HCT116 (cell line): ENCODE data around the gene IQCC.

Experiments
- EZH2 ChIP-seq: fragments of 200-600 bp; sonication (generic); IDR thresholded peaks from 2 replicates; pipeline ENCODE4 v1.6.1; 2017; ENCODE audit warnings: antibody characterized with exemption, mixed run types
- POLR2A ChIP-seq: IDR thresholded peaks from 2 replicates; pipeline ENCODE4 v1.7.0; 2011; ENCODE audit warnings: borderline replicate concordance; ENCODE audit not compliant: insufficient read depth, insufficient read length; ENCODE audit errors: extremely low read depth
- POLR2AphosphoS5 ChIP-seq: IDR thresholded peaks from 2 replicates; pipeline ENCODE4 v1.6.1; 2011; ENCODE audit warnings: mild to moderate bottlenecking, low read depth, low read length, moderate library complexity
- SRF ChIP-seq: IDR thresholded peaks from 2 replicates; pipeline ENCODE4 v1.6.1; 2012; ENCODE audit warnings: low read depth
- TCF7L2 ChIP-seq: IDR thresholded peaks from 2 replicates; pipeline ENCODE4 v1.7.0; 2011; ENCODE audit warnings: borderline replicate concordance, inconsistent platforms; ENCODE audit not compliant: insufficient read depth, insufficient read length; ENCODE audit errors: extremely low read depth
- YY1 ChIP-seq: IDR thresholded peaks from 2 replicates; pipeline ENCODE4 v1.6.1; 2011; ENCODE audit warnings: low read length, low read depth, moderate library complexity, mild to moderate bottlenecking; ENCODE audit not compliant: insufficient replicate concordance; ENCODE audit errors: extremely low read depth
- ZFX ChIP-seq: fragments of 450-650 bp; IDR thresholded peaks from 2 replicates; pipeline ENCODE4 v1.6.1; 2017
- TF ChIP-seq, protein P1 (sequence below), 3 experiments: fragments of 200-600 bp in 1 of 3; sonication (generic) in 1 of 3; IDR thresholded peaks in 2 of 3; conservative IDR thresholded peaks in 1 of 3; 2 replicates each; pipeline ENCODE4 v1.5.1; 2012 to 2017; ENCODE audit warnings: low read depth in 2 of 3, low read length in 2 of 3, antibody characterized with exemption in 1 of 3, borderline replicate concordance in 1 of 3, control low read depth in 1 of 3, mild to moderate bottlenecking in 1 of 3, mixed read lengths in 1 of 3, mixed run types in 1 of 3, moderate library complexity in 1 of 3; ENCODE audit not compliant: insufficient read depth in 1 of 3
- TF ChIP-seq, protein P2 (sequence below): IDR thresholded peaks from 2 replicates; pipeline ENCODE4 v1.6.1; 2012; ENCODE audit warnings: low read depth

DNA sequence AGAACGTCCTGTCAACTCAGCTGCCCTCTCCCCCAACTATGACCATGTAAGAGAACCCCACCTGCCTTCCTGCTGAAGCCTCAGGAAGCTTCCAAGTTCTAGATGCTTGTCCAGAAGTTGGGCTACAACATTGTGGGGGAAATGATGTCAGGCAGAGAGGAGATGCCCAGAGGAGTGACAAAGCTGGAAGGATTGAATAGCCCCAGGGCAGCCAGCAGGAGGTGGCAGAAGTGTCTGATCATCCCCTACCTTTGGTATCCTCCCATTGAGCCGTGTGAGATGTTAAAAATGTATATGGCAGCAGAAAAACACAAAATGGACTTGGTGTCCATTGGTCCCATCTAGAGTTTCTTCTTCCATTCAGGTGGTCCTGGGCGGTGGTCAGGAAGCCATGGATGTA lies 23.3 kb downstream of the IQCC start:
- TF ChIP-seq POLR2AphosphoS5 (no peak), SRF (no peak), POLR2A (no peak), YY1 (no peak), TCF7L2 (no peak), ZFX (no peak), EZH2 (no peak)
- TF ChIP-seq, protein P1, sequence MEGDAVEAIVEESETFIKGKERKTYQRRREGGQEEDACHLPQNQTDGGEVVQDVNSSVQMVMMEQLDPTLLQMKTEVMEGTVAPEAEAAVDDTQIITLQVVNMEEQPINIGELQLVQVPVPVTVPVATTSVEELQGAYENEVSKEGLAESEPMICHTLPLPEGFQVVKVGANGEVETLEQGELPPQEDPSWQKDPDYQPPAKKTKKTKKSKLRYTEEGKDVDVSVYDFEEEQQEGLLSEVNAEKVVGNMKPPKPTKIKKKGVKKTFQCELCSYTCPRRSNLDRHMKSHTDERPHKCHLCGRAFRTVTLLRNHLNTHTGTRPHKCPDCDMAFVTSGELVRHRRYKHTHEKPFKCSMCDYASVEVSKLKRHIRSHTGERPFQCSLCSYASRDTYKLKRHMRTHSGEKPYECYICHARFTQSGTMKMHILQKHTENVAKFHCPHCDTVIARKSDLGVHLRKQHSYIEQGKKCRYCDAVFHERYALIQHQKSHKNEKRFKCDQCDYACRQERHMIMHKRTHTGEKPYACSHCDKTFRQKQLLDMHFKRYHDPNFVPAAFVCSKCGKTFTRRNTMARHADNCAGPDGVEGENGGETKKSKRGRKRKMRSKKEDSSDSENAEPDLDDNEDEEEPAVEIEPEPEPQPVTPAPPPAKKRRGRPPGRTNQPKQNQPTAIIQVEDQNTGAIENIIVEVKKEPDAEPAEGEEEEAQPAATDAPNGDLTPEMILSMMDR (IDR thresholded peaks at IDR 0.05 in 2 of 3, conservative IDR thresholded peaks at IDR 0.05 in 1 of 3; ENCODE audit: borderline replicate concordance in 1 of 3, insufficient read depth in 1 of 3, low read depth in 2 of 3, low read length in 2 of 3), result no peak
- TF ChIP-seq, protein P2, sequence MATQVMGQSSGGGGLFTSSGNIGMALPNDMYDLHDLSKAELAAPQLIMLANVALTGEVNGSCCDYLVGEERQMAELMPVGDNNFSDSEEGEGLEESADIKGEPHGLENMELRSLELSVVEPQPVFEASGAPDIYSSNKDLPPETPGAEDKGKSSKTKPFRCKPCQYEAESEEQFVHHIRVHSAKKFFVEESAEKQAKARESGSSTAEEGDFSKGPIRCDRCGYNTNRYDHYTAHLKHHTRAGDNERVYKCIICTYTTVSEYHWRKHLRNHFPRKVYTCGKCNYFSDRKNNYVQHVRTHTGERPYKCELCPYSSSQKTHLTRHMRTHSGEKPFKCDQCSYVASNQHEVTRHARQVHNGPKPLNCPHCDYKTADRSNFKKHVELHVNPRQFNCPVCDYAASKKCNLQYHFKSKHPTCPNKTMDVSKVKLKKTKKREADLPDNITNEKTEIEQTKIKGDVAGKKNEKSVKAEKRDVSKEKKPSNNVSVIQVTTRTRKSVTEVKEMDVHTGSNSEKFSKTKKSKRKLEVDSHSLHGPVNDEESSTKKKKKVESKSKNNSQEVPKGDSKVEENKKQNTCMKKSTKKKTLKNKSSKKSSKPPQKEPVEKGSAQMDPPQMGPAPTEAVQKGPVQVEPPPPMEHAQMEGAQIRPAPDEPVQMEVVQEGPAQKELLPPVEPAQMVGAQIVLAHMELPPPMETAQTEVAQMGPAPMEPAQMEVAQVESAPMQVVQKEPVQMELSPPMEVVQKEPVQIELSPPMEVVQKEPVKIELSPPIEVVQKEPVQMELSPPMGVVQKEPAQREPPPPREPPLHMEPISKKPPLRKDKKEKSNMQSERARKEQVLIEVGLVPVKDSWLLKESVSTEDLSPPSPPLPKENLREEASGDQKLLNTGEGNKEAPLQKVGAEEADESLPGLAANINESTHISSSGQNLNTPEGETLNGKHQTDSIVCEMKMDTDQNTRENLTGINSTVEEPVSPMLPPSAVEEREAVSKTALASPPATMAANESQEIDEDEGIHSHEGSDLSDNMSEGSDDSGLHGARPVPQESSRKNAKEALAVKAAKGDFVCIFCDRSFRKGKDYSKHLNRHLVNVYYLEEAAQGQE, result no peak
